GM18907 (cell line): Measurements from ENCODE around the gene CRADD.
"Not testable (repeated sequence)": the region's sequence is repeated elsewhere in the genome, so short reads cannot be mapped to it uniquely, and the experiment has no call there.

ENCODE experiments used
- ATAC-seq: cut with Tn5 transposase; IDR thresholded peaks from one replicate; pipeline ENCODE4 v1.9.1; 2021; ENCODE audit warnings: mild to moderate bottlenecking, moderate library complexity; ENCODE audit not compliant: unreplicated experiment

CRADD gene

DNA sequence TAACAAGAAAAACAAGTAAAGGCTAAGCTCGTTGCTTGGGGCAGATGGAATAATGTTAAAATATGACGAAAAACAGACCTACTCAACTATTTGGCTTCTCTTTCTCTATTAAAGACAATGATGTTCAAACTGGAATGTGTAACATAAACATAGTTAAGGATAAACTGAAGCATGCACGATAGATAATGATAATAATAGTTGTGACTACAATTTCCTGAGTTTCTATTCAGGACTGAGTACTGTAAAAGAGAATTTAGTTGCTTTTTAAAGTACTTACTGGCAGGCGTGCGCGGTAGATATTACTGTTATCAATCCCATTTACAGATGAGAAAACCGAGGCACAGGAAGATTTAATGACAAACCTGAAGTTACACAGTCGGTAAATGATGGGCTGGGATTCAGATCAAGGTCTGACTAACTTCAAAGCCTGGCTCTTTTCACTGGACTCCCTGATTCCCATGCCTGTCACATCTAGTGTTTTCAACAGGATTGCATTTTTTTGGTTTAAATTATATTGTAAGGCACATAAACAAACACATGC, 103.0 kb downstream of the CRADD start:
- ATAC-seq = no peak

DNA sequence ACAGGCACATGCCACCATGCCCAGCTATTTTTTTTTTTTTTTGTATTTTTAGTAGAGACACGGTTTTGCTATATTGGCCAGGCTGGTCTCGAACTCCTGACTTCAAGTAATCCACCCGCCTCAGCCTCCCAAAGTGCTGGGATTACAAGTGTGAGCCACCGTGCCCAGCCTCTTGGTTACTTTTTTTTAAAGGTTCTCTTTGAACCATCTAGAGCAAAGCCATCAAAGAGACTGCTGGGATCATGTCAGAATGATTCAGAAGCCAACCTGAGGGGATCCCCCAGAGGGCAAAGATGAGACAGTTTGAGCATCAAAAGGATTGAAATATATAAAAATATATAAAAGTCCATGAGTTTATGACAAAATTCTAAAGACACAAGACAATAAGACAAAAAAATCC, 103.7 kb downstream of the CRADD start:
- not testable (repeated sequence) for ATAC-seq

DNA sequence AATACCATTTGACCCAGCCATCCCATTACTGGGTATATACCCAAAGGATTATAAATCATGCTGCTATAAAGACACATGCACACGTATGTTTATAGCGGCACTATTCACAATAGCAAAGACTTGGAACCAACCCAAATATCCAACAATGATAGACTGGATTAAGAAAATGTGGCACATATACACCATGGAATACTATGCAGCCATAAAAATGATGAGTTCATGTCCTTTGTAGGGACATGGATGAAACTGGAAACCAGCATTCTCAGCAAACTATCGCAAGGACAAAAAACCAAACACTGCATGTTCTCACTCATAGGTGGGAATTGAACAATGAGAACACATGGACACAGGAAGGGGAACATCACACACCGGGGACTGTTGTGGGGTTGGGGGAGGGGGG, 104.8 kb downstream of the CRADD start:
- ATAC-seq = not testable (repeated sequence)

DNA sequence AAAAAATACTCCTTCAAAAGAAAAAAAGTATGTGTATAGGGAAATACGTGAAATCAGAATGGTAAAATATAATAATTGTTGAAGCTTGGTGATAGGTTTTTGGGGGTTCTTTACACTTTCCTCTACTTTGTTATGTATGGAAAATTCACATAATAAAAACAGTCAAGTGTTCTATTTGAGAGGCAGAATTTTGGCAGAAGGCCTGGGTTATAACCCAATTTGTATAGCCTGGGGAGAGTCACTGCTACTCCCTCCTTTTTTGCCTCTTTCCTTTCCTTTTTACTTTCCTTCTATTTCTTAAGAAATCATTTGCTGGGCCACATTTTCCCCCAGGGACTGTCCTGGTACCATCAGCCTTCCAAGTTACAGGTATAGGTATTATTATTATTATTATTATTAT, 105.7 kb downstream of the CRADD start:
- no peak for ATAC-seq

DNA sequence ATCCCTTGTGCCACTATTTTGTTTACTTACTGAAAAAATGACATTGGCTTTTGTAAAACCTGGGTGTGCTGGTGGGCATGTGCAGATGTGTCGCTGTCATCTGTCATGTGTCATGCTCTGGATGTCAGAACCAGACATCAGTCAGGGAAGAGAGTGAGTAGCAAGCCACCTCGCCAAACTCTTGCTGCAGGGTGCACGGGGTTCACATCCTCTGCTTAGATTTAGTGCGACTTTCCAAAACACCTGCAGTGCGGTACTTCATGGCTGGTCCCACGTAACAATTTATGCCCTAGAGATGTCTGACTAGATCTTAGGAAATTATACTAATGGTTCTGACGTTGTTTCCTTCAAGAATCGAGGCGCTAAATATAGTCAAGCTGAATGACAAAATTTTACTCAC, 106.7 kb downstream of the CRADD start:
- ATAC-seq = no peak

DNA sequence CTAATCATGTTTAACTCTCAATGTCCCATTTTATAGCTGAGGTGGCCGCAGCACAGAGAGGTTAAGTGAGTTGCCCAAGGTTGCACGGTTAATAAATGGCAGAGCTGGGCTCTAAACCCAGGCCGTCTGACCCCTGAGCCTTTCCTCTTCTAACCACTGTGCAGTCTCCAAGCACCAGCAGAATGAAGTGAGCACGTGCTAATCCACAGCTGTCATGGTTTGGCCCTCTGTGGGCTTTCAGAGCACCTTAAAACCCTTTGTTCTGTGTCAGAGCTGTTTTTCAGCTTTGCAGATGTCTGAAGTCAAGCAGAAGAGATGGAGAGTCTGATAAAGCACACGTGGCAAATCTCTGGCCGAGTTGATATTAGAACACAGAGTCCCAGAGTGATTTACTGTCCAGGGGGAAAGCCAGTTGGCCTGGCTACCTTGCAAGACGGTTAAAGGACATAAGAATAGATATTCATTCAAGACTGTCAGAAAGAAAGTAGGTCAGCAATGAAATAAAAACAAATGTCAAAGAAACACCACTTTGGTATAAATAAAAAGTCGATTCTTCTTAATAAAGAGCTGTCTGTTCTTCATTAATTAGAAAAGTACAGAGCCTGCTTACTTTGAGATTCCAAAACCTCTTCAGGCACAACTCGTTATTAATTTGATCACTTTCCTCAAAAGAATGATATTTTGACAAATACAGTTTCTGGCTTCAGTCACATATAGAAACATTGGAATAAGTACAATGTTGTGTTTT, 107.3 kb downstream of the CRADD start:
- ATAC-seq = peak; percentile 70

DNA sequence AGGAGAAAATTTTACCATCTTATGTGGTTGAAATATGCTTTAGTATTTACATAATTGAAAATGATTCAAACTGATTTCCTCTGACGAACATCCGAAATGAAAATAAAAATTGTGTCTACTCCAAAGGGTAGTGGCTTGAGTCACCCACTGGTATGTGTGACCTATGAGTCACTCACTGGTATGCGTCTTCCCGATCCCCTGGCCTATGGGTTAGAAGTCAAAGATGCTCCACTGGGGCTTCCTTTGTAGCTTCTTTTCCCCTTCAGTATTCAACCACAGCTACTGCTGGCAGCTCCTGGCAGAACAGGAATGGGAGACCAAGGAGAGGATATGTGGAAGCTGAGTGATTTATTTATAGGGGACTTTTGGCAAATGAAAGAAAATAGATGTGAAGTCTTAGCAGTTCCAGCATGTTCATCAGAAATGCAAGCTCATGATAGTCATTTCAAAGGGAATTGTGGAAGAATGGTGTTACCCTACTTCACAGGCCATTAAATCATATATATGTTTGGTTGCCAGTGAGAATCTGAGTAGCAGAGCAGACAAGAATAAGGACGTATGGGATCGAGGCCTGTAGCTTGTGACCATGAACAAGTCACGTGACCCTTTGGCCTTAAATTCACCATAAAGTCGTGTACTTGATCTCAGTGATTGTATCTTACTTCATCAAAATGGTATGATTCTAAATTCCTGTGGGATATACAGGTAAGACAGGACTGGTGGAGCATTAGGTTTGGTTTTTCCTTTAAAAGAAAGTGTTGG, 108.3 kb downstream of the CRADD start:
- no peak for ATAC-seq

DNA sequence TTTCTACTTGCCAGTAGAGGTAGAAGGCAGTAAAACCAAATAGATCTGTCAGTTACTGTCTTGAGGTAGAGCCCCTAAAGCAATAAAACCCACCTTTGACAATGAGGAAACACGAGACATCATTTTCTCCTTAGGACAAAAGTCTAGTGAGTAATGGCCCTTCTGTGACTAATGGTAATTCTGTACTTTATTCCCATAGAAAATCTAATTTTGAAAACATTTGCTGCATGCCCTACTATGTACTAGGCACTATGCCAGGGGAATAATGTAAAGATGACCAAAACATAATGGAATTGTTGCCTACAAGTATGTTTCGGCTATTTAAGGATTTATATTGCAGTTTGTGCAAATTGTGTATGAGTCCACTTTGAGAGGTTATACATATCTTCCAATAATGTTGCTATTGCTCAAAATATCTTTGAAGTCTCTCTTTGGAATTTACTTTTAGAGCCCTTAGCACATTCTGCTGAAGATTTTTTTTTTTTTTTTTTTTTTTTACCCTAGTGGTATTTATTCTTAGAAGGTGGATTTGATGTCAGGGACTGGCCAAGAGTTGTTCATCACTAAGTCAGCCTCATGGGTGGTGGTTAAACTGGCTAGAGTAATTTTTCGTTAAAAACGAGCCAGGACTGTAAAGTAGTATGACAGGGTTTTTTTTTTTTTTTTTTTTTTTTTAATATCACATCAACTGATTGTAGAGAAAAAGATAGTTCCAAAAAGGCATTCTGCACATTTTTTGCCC, 109.7 kb downstream of the CRADD start:
- no peak for ATAC-seq

DNA sequence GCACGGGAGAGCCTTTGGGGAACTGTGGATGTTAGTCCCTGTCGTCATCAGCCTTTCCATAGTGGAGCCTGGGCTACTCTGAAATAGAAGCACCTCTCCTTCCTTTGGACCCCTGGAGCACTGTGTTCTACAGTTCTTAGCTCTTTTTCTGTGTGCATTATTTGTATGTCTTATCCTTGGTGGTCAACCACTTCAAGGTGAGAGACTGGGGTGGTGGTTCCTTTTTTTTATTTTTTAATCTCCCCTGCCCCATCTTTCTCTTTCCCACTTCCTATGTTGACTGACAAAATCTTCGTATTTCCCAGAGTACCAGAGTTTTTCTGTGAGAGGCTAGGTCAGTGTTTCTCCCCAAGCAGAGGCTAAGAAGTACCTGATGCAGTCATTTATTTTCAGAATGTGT, 111.7 kb downstream of the CRADD start:
- no peak for ATAC-seq

DNA sequence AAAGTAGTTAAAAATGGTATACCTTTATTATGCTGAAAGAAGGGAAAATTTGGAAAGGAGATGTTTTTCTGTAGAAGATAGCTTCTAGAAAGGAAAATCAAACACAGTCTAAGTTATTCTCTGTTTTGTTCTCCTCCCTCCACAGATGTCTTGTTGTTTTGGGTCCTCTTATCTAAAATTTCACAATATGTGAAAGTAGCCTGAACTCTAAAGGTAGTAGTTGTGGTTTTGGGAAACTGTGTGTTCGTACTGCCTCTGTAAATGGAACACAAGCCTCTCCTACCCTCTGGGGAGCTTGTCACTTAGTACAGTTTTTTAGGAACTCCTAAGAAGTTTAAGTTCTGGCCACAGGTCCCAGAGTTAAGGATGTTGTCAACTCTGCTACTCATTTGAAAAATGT, 112.6 kb downstream of the CRADD start:
- no peak for ATAC-seq

DNA sequence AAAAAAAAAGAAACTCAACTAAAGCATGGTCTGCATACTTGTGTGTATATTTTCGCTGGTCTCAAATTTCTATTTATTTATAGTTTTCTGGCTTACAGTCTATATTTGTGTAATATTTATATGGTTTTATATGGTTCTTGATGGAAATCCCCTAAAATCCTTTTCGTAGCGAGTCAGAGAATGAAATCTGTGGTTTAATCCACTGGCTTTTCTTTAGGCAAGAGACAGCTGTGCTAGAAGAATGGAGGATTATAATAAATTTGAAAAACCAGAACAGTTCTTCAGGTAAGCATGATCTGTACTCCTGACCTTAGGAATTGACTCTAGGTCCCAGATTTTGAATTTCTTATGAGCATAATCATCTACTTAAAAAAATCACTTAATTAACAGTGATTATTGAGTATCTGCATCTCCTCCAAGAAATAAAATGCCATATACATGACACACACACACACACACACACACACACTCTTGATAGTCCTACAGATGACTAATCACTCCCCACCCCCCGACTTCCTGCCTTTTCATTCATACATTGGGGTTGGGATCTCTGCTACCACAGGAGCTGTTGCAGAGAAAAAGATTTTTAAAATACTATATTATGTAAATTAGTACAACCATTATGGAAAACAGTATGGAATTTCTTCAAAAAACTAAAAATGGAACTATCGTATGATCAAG, 113.4 kb downstream of the CRADD start:
- no peak for ATAC-seq

DNA sequence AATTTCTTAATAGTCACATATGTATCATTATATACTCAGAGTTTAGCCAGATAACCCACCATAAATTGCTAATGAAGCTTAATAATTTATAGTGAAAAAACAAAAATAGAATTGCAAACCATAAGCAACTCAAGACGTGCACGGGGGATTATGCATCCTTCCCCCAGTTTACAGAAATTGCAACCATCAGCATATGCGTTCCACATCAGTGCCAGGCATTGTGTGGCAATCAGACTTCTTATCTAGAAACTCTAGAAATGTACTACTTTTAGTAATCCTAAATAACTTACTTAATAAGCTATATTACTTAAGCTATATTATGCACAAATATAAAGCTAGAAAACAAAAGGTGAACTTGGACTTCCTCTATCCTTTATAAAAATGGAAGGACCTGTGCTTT, 115.8 kb downstream of the CRADD start:
- no peak for ATAC-seq

DNA sequence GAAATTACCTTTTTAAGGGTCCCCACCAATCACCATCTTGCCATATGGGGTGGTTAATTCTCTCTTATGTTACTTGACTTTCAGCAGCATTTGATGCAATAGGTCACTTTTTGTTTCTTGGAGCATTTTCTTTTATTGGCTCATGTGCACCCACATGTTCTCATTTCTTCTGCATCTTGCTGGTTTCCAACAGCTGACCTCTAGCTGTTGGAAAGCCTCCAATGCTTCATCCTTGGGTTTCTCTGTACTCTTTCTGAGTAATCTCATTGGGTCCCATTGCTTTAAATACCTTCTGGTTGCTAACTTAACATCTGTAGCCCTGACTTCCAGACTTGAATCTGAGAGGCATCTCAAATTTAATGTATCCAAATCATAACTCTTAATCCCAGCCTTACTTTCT, 116.8 kb downstream of the CRADD start:
- ATAC-seq = no peak

DNA sequence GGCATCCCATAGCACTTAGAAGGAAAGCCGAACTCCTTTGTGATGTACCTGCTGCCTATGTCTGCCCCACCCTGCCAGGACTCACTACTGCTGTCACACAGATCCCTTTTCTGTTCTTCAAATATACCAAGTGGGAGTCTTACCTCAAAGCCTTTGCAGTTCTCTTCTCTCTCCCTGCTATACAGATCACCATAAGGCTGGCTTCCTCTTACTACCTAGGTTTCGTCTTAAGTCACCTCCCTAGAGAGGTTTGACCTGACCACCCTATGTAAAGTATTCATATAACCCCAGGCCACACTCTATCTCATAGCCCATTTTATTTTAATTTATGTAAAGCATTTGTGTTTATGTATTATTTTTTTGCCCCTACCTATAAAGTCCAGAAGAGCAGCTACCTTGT, 117.6 kb downstream of the CRADD start:
- no peak for ATAC-seq

DNA sequence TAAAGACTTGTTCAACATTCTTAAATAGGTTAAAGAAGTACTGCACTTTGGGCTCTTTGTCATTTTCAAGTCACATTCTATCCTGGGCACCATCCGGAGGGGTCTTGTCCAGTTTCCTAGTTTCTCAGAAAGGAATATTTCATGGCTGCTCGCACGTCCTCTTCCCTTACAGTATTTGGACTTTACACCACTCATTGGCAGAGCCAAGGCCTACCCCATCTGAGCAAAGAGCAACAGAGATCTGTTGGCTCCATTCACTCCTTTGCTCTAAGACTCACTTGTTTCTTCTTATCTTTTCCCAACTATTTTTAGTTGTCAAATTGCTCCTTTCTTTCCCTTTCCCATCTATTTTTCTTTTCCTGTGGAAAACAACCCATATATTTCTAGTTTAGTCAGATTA, 118.2 kb downstream of the CRADD start:
- ATAC-seq = no peak

DNA sequence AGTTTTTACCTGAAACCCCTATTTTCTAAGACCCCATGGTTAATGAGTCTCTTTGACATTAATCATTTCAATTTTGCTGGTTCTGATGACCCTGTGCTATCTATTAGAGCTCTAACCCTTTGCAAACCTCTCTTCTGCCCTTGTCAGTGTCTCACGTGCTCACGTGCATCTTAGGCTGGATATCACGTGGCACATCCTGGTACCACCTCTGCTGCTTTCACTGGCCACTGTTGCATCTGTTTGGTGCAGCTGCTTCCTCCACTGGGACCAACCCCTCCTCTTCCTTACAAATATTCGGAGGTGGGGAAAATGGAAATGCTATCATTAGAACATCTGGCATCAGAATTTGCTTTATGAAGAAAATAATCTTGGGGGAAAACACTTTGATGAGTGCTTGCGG, 119.6 kb downstream of the CRADD start:
- no peak for ATAC-seq

DNA sequence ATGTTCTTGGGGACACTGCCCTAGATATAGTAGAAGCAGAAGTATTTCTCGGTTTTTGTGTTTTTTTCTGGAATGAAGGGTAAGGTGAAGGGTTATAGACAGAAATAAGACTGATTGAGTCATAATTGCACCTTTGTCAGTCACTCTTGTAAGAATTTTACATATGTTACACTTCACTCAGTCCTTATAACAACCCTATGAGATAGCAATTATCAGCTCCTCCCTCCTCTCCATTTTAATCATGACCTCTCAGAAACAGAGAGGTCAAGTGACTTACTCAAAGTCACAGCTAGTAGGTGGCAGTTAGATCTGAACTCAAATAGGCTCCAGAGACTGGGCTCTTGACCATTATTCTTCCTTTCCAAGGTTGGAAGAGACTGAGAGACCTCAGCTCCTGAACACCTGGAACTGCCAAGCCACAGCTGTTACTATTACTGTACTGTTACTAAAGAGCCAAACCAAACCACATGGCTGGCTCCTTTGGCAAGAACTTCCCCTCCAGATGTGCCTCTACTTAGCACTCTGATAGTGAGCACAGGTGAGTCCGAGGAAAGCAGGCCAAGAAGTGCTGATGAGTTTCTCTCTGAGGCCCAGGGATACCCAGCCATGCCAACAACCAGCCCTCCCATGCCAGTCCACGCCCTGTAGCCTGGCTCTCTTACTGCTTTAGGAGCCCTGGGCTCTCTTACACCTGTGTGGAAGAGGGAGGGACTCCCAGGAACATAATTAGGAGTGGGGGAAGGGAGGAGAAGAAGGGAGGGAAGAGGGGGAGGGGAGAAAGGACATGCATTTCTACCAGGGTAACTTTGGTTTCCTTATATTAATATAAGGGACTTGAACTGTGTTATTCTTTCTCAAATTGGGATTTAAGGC, 121.3 kb downstream of the CRADD start:
- no peak for ATAC-seq

DNA sequence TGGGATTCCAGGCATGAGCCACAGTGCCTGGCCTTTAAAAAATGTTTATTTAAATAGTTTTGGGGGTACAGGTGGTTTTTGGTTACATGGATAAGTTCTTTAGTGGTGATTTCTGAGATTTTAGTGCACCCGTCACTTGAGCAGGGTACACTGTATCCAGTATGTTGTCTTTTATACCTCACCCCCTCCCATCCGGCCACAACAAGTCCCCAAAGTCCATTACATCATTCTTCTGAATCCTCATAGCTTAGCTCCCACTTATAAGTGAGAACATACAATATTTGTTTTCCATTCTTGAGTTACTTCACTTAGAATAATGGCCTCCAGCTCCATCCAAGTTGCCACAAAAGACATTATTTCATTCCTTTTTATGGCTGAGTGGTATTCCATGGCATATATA, 124.5 kb downstream of the CRADD start:
- not testable (repeated sequence) for ATAC-seq

DNA sequence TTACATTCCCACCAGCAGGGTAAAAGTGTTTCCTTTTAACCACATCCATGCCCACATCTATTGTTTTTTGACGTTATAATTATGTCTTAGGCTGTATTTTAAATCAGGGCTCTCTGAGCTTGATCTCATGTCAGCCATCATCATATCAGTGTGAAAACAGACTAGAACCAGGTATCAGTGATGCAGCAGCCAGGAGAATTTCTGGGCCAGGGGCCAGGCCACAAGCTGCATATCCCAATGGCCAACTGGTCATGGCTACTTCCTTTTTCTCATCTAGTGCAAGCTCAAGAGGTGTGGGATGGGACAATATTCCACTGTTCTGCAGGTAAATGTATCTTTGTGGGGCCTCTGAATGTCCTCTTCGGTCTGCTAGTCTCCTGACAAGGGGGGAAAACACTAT, 125.1 kb downstream of the CRADD start:
- no peak for ATAC-seq
